ENCODE results near the gene LCN1.

Gene LCN1

DNA sequence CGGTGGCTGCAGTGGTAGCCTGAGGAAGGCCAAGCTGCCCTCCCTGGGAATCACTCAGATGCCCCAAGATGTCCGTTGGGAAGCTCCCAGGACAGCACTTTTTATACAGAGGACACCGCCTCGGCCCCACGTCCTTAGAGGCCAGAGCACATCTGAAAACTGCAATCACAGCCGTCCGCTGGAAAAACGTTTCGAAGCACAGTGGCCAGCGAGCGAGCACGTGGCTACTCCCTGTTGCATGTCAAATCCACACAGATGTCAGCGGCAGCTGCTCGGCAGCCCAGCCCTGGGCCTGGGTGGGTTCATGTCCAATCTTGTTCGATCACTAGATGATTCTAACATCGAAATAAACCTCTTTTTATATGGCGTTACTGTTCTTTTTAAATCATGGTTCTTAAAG, 32.7 kb upstream of the LCN1 start:
- DNase-seq (ENCODE audit: low spot score), result no peak

DNA sequence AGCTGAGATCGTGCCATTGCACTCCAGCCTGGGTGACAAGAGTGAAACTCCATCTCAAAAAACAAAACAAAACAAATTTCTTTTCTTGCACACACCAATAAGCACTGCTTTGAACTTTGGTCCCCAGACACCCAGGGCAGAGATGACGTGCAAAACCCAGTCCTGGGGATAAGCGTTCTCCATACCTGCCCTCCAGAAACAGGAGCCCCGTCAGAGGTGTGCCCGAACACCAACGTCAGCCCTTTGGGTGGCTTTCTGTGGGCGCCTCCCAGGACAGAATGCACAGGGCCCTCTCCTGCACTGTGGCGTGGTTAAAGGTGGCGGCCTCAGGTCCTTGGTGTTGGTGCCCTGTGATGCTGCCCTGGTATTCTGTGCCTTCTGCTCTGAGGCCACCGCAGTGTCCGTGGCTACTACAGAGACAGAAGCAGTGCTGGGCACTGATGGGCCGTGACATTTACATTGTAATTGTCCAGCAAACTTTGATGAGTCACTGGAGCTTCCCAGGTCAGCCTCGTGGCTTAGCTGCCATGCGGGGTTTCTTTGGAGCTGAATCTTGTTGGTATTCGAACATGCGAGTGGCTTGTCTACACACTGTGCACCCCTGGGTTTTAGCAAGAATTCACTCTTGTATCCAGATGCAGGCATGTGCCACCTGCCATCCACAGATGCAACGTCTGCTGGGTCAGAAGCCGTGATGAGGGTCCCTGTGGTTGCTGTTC, 31.9 kb upstream of the LCN1 start:
- DNase-seq (ENCODE audit: low spot score), result no peak

GRCh38 chr9:135490166-135490870, 30.9 kb upstream of the LCN1 start:
- DNase-seq (ENCODE audit: low spot score), result no peak

DNA sequence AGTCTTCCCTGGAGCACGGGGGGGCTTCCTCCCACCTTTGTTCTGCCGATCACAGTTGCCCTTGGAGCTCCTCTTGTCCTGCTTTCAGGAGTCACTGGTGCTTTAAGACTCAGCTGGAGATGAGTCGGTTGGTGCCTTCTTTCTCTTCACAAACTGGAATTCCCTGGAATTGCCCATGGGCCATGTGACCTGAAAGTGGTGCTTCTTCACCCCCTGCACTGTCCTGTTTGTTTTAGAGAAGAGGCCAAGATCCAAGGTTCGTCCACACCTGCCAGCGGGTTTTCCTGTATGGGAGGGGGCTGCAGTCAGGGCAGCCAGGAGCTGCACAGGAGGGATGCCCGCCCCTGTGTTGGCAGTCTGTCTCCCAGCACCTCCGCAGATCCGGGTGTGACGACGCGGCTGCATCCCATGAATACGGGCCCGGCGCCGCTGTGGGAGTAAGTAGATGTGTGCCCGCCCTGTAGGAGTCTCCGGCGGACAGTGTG, 30.2 kb upstream of the LCN1 start:
- DNase-seq (ENCODE audit: low spot score), result no peak

DNA sequence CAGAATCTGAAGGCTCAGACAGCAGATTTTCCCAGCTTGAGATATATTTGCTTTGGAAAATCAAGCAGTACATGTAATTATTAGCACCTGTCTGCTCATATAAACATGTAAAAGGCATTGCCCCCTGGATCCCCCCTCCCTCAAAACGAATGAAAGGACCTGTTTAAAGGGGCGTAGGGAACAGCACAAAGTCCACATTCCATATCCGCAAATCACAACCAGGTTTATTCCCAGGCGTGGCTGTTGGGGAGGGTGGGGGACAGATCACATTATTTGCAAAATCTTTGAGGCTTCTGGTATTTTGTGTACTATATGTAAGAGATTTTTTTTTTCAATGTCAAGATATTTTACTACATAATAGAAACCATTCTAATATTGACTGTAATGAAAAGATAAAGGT, 29.5 kb upstream of the LCN1 start:
- no peak for DNase-seq (ENCODE audit: low spot score)

DNA sequence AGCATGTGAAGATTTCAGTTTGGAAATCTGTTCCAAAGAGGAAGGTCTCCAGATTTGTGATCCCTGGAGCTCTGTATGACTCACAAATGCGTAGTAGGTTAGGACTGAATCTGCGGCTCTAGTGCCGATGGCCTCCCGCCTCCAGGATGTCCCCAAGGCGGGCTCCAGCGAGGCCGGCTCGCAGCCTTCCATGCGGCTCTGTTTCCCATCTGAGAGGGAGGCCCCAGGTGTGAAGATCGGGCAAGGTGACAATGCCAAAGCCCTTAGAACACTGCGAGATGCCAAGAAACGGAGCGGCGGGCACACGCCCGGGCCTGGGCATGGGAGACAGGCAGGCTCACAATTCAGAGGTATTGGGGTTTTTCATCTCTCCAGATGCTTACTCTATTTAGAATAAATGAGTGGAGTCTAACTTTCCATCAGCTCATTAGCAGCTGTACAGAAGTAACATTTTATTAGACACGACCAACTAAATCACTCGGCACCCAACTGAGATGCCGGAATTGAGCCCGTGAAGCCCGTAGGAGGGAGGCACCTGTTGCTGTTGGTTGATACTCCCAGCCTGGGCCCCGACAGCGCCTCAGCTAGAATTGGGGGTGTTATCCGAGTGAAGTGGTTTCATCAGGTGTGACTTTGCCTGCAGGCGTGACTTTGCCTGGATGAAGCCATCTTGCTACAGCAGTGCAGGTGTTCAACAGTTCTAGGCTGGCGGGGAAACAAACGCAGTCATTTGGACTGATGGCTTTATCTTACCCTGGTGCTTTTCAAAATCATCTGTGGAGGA, 28.2 kb upstream of the LCN1 start:
- no peak for DNase-seq (ENCODE audit: low spot score)

- no peak for DNase-seq (ENCODE audit: low spot score)
Measured at GRCh38 chr9:135494791-135495559, 26.3 kb upstream of the LCN1 start.

- no peak for DNase-seq (ENCODE audit: low spot score)
Measured at GRCh38 chr9:135498381-135499126, 22.7 kb upstream of the LCN1 start.

GRCh38 chr9:135499326-135500070, 21.7 kb upstream of the LCN1 start:
- DNase-seq (ENCODE audit: low spot score), result peak; percentile 89

DNA sequence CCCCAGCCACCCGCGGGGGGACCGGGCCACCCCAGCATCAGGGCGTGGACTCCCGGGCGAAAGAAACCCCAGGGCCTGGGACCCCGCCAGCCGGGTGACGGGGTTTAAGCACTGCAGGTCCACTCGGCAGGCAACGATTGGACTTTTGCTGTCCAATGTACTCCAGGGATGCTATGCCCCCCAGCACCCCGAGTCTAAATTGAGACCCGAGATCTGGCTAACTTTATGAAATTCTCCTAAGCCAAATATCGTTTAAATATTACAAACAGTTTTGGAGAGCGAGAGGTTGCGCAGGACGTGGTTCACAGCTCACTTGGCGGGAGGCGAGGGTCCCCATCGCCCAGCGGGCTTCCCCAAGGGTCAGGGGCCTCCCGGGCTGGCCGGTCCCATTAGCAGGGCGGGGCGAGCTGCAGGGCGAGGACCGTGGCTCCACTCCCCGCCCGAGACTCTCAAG, 21.1 kb upstream of the LCN1 start:
- no peak for DNase-seq (ENCODE audit: low spot score)

GRCh38 chr9:135500525-135501260, 20.5 kb upstream of the LCN1 start, which contains the start of gene MRPS2:
Gene MRPS2, plus strand, starts transcription at chr9:135500682. Its CDS starts 29 bp downstream, at chr9:135500711.
- DNase-seq (ENCODE audit: low spot score), result peak; percentile 89

DNA sequence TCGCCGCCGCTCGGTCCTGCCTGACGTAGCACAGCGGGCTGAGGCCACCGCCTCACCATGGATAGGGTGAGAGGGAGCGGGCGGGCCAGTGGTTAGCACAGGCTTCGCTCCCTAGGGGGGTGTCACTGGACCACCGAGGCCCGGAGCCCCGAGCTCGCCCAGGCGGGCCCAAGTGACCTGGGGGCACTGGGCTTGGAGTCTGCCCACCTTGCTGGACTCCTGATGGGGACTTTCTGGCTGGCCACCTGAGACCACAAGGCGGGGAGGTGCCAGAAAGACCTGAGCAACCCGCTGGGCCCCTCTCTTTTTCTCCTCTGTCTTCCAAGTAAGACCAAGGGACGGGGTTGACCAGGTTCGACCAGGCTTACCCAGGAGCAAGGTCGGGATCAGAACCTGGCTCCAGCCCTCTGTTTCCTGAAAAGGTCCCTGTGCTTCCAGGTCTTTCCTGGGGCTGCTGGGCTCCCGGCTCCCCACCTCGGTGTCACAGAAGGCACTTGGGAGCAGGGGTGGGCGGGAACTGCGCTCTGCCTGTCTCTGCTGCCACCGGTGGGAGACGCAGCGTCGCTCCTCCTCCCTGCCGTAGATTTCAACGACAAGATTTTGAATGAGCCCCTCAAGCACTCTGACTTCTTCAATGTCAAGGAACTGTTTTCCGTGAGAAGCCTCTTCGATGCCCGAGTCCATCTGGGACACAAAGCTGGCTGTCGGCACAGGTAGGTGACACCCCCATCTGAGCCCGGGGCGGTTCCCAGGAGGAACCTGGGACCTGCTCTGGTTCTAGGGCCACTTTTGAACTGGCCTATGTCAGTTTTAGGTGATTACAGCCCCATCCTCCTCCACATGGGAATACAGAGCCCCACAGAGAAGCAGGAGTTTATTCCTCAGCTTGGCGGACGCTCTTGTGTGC, 19.7 kb upstream of the LCN1 start:
- DNase-seq (ENCODE audit: low spot score), result no peak

GRCh38 chr9:135502168-135502872, 18.9 kb upstream of the LCN1 start:
- no peak for DNase-seq (ENCODE audit: low spot score)

DNA sequence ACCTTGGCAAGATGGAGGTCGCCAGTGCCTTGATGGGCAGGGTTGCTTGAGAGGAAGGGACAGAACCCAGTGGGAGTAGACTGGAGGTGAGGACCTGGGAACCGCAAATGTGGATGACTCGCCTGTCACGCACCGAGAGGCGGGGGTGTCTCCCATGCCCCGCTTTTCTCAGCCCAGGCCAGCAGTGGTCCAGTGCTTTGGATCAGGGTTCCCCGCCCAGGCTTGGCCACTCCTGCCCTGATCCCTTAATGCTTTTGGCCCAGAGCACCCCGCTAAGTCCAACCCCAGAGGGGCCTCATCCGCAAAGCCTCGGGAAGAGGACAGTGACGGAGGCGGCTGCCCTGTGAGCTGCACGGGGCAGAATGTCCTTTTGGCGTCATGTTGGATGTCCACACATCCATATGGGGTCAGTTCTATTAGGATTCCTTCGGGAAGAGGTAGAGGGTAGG, 18.3 kb upstream of the LCN1 start:
- DNase-seq (ENCODE audit: low spot score), result no peak

DNA sequence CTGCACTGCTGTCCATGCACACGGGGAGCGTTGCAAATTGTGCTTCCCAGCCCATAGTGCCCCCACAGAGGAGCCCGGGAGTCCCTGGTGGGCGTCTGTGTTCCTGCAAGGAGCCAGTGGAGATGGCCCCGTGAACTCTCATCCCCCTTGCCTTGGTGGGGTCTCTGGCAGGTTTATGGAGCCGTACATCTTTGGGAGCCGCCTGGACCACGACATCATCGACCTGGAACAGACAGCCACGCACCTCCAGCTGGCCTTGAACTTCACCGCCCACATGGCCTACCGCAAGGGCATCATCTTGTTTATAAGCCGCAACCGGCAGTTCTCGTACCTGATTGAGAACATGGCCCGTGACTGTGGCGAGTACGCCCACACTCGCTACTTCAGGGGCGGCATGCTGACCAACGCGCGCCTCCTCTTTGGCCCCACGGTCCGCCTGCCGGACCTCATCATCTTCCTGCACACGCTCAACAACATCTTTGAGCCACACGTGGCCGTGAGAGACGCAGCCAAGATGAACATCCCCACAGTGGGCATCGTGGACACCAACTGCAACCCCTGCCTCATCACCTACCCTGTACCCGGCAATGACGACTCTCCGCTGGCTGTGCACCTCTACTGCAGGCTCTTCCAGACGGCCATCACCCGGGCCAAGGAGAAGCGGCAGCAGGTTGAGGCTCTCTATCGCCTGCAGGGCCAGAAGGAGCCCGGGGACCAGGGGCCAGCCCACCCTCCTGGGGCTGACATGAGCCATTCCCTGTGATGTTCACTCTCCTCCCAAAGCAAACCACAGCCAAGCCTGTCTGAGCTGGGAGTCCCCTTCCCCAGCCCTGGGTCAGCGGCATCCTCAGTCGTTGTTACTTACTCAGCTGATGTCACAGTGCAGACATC, 17.6 kb upstream of the LCN1 start:
- no peak for DNase-seq (ENCODE audit: low spot score)

Measured in CD4-positive, alpha-beta T cell treated with Interleukin-2 at 100 ng/mL for 4 hours (primary cell).